GM19395 (cell line): ENCODE data around the gene ARF4.
A peak's percentile ranks its signal among the peaks of the same experiment; 100 is the strongest.
"Not testable (repeated sequence)": the region's sequence is repeated elsewhere in the genome, so short reads cannot be mapped to it uniquely, and the experiment has no call there.

ENCODE experiments used
- ATAC-seq: cut with Tn5 transposase; IDR thresholded peaks from one replicate; pipeline ENCODE4 v1.9.1; 2021; ENCODE audit warnings: mild to moderate bottlenecking, moderate library complexity; ENCODE audit not compliant: unreplicated experiment

Gene ARF4

GRCh38 chr3:57597127-57597923 lies at the start of gene ARF4:
ARF4 (minus strand) TSS chr3:57597344; CDS start chr3:57597140, 204 bp downstream.
- ATAC-seq = peak; percentile 97

GRCh38 chr3:57646723-57647122 lies 49.6 kb upstream of the ARF4 start:
- no peak for ATAC-seq

GRCh38 chr3:57644740-57645139 lies 47.6 kb upstream of the ARF4 start:
- ATAC-seq = no peak

DNA sequence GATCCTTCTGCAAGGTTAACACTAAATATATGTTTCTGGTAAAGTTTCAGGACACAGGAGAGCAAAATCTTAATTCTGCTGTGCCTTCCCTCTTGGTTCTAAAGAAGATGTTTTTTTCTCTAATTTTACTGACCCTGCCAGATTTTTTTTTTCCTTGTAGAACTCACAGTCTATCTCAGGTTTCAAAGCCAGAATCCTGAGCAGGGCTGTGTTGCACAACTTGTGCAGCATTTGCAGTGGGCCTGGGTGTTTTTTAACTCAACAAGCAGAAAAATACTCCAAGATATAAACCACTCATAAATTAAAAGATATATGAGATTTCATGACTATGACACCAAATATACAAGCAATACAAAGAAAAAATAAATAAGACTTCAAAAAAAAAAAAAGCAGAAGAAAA lies 40.2 kb upstream of the ARF4 start:
- ATAC-seq = no peak

GRCh38 chr3:57634259-57634658 lies 37.1 kb upstream of the ARF4 start:
- ATAC-seq = not testable (repeated sequence)

- ATAC-seq = no peak
These were observed 30.8 kb upstream of the ARF4 start for GRCh38 chr3:57627976-57628375.

- no peak for ATAC-seq
These were observed 27.7 kb upstream of the ARF4 start for GRCh38 chr3:57624801-57625200.

- no peak for ATAC-seq
These were observed 25.2 kb upstream of the ARF4 start for GRCh38 chr3:57622362-57622761.

GRCh38 chr3:57617739-57618138 lies 20.6 kb upstream of the ARF4 start:
- ATAC-seq = no peak

DNA sequence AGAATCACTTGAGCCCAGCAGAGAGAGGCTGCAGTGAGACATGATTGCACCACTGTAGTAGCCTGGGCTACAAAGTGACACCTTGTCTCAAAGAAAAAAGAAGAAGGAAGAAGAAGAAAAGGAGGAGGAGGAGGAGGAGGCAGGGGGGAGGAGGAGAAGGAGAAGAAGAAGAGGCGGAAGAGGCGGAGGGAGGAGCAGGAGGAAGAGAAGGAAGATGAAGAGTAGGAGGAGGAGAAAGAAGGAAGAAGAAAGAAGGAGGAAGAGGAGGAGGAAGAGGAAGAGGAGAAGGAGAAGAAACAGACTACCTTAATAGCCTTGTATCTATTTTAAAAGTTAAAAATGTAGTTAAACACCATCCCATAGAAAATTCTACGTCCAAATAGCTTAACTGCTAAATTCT lies 19.1 kb upstream of the ARF4 start:
- ATAC-seq = no peak

GRCh38 chr3:57611870-57612269 lies 14.7 kb upstream of the ARF4 start:
- ATAC-seq = not testable (repeated sequence)

- ATAC-seq = no peak
These were observed 8.5 kb upstream of the ARF4 start for GRCh38 chr3:57605683-57606082.

GRCh38 chr3:57604971-57605370 lies 7.8 kb upstream of the ARF4 start:
- no peak for ATAC-seq

- ATAC-seq = no peak
These were observed 3.1 kb upstream of the ARF4 start for GRCh38 chr3:57600195-57600594.

DNA sequence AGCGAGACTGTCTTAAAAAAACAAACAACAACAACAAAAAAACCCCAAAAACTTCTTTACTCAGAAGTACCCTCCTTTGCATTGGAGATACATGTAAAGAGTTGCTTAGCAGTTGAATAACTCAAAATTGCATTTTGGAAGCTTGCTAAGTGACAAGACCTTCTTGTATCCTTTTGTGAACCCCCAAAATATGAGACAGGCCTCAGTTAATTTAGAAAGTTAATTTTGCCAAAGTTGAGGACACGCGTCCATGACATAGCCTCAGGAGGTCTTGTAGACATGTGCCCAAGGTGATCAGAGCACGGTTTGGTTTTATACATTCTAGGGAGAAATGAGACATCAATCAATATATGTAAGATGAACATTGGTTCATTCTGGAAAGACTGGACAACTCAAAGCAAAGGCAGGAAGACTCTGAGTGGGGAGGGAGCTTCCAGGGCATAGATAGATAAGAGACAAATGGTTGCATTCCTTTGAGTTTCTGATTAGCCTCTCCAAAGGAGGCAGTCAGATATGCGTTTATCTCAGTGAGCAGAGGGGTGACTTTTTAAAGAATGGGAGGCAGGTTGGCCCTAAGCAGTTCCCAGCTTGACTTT lies 1.7 kb upstream of the ARF4 start:
- ATAC-seq = no peak

GRCh38 chr3:57596495-57597126 lies 533 bp downstream of the ARF4 start:
- ATAC-seq = no peak

DNA sequence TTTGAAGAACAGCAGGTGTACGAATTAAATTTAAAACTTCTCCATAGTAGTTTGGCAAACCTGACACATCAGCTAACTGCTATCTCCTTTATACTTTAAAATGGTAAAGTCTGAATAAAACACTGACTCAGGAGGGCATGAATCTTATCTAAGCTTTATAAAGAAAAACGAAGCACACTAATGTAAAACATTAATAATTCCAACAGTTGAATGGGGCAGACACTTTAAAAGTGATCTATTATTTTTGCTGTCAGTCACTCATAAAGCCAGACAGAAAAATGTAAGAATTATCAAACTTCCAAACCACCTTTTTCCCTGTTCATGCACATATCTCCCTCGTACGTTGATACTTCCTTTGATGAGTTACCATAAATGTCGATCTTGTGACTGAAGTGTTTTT lies 2.6 kb downstream of the ARF4 start:
- no peak for ATAC-seq

DNA sequence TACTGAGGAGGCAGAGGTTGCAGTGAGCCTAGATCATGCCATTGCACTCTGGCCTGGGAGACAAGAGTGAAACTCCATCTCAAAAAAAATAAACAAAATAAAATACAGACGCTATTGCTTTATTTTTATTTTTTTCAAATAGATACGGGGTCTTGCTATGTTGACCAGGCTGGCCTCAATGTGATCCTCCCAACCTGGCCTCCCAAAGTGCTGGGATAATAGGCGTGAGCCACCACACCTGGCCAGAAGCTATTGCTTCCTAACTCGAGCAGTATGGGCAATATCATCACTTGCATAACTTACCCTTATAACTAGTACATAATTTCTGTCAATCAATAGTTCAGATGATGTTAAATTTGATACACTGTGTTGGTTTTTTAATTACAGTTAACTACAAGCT lies 3.0 kb downstream of the ARF4 start:
- no peak for ATAC-seq

DNA sequence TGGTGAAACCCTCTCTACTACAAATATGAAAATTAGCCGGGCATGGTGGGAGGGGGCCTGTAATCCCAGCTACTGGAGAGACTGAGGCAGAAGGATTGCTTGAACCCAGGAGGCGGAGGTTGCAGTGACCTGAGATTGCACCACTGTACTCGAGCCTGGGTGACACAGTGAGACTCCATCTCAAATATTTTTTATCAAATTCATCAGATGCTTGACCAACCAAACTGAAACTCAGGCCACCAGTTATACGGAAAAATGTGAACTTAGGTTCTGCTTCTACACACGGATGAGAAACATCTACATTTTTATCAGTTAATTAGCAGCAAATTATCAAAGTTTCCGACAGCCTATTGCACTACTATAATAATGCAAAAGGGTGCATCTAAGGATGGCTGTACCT lies 4.8 kb downstream of the ARF4 start:
- ATAC-seq = no peak

GRCh38 chr3:57587905-57588304 lies 9.2 kb downstream of the ARF4 start:
- no peak for ATAC-seq

- no peak for ATAC-seq
These were observed 10.4 kb downstream of the ARF4 start for GRCh38 chr3:57586778-57587177.

- ATAC-seq = no peak
These were observed 13.6 kb downstream of the ARF4 start for GRCh38 chr3:57583544-57583943.
